HCT116 (cell line): Measurements from ENCODE around the gene CD83. TPM values are rescaled to one million over a fixed set of nuclear protein-coding genes. Genes with fewer than 3 reads are reported as not detected.

Experiments
- ATAC-seq: fragments of 200-7000 bp; cut with Tn5 transposase; 2 replicates; pipeline ENCODE4 v1.9.1; 2020; ENCODE audit warnings: mild to moderate bottlenecking, moderate library complexity
- BruUV-seq: library from RNA; stranded (reverse); fragments of 400-500 nt; replicated peaks from 2 replicates; lab custom pipeline; 2021; lab: Mats Ljungman, UMichigan
- CTCF ChIA-PET: fragments of 300-600 bp; sonication (Branson Sonifier 250); formaldehyde crosslinking; loops from one replicate; lab custom pipeline; 2021; ENCODE audit warnings: antibody characterized with exemption; lab: Charles Lee
- POLR2A ChIA-PET: fragments of 300-600, 350-600 bp; sonication (Branson Sonifier 250); formaldehyde crosslinking; loops from one replicate; lab custom pipeline; 2021; ENCODE audit warnings: antibody characterized with exemption; lab: Charles Lee
- RAD21 ChIA-PET, 2 experiments: fragments of 300-600 bp; sonication (Branson Sonifier 250); formaldehyde crosslinking; loops; one replicate each; lab custom pipeline; 2023; ENCODE audit warnings: low total read pairs in 2 of 2; ENCODE audit not compliant: uncharacterized antibody in 2 of 2, unreplicated experiment in 2 of 2, low non-redundant PET in 1 of 2; lab: Charles Lee
- DNase-seq: peaks from one replicate; pipeline ENCODE4 v3.0.0-alpha.2; 2010; ENCODE audit warnings: low read depth, low spot score
- H2AFZ ChIP-seq: fragments of 200-600 bp; shearing (Covaris generic), sonication (generic); 2 replicates; pipeline ENCODE4 v1.6.1; 2017; ENCODE audit warnings: low read depth, mixed run types, mixed read lengths, antibody characterized with exemption, low read length; ENCODE audit not compliant: poor library complexity, severe bottlenecking
- H3K27ac ChIP-seq: 2 replicates; pipeline ENCODE4 v1.5.1; 2012; ENCODE audit warnings: low read depth, low read length
- H3K27me3 ChIP-seq: fragments of 200-600 bp; sonication (generic); 2 replicates; pipeline ENCODE4 v1.6.1; 2016; ENCODE audit warnings: mixed run types, low read length, mixed read lengths; ENCODE audit not compliant: insufficient read depth
- H3K36me3 ChIP-seq, 2 experiments: fragments of 200-500 bp in 1 of 2; fragments of 200-600 bp in 1 of 2; sonication (Bioruptor generic) in 1 of 2; sonication (generic) in 1 of 2; 2 replicates each; pipeline versions ENCODE4 v1.5.1 to v1.6.1; 2014 to 2016; ENCODE audit warnings: low read length in 2 of 2, inconsistent platforms in 1 of 2, mixed read lengths in 1 of 2, mixed run types in 1 of 2; ENCODE audit not compliant: insufficient read depth in 2 of 2, control insufficient read depth in 1 of 2
- H3K4me1 ChIP-seq, 2 experiments: fragments of 200-600 bp in 1 of 2; sonication (generic) in 1 of 2; 2 replicates each; pipeline versions ENCODE4 v1.5.1 to v1.6.1; 2012 to 2017; ENCODE audit warnings: low read length in 2 of 2, inconsistent platforms in 1 of 2, mild to moderate bottlenecking in 1 of 2, mixed read lengths in 1 of 2, mixed run types in 1 of 2, moderate library complexity in 1 of 2; ENCODE audit not compliant: insufficient read depth in 2 of 2, control insufficient read depth in 1 of 2
- H3K4me2 ChIP-seq: fragments of 200-600 bp; sonication (generic); 2 replicates; pipeline ENCODE4 v1.6.1; 2017; ENCODE audit warnings: mixed run types, low read length, mixed read lengths
- H3K4me3 ChIP-seq, 2 experiments: fragments of 200-600 bp in 1 of 2; sonication (generic) in 1 of 2; replicated peaks in 1 of 2; 2 replicates each; pipeline ENCODE4 v1.5.1; 2011 to 2016; ENCODE audit warnings: low read length in 2 of 2, control low read depth in 1 of 2, low read depth in 1 of 2, mild to moderate bottlenecking in 1 of 2, mixed read lengths in 1 of 2, mixed run types in 1 of 2
- H3K79me2 ChIP-seq: fragments of 200-600 bp; sonication (generic); 2 replicates; pipeline ENCODE4 v1.6.1; 2017; ENCODE audit warnings: mild to moderate bottlenecking, mixed run types, low read length, moderate library complexity, mixed read lengths; ENCODE audit not compliant: insufficient read depth
- H3K9ac ChIP-seq: fragments of 200-600 bp; sonication (generic); 2 replicates; pipeline ENCODE4 v1.6.1; 2016; ENCODE audit warnings: low read length, mixed read lengths
- H3K9me2 ChIP-seq: fragments of 200-600 bp; sonication (generic), shearing (Covaris generic); 2 replicates; pipeline ENCODE4 v1.6.1; 2017; ENCODE audit warnings: mixed run types, mild to moderate bottlenecking, moderate library complexity; ENCODE audit not compliant: insufficient read depth
- H3K9me3 ChIP-seq, 2 experiments: fragments of 200-500 bp in 1 of 2; fragments of 200-600 bp in 1 of 2; sonication (Bioruptor generic) in 1 of 2; sonication (generic) in 1 of 2; 2 replicates each; pipeline ENCODE4 v1.6.1; 2014 to 2017; ENCODE audit warnings: low read length in 2 of 2, mixed read lengths in 2 of 2, inconsistent platforms in 1 of 2, low read depth in 1 of 2, mild to moderate bottlenecking in 1 of 2, mixed run types in 1 of 2, moderate library complexity in 1 of 2; ENCODE audit not compliant: control insufficient read depth in 1 of 2, insufficient read depth in 1 of 2
- H4K20me1 ChIP-seq: fragments of 200-600 bp; sonication (generic), shearing (Covaris generic); 2 replicates; pipeline ENCODE4 v1.6.1; 2017; ENCODE audit warnings: mixed run types, mild to moderate bottlenecking, moderate library complexity; ENCODE audit not compliant: insufficient read depth
- CBX3 ChIP-seq: IDR thresholded peaks from 2 replicates; pipeline ENCODE4 v1.6.1; 2012; ENCODE audit warnings: low read depth
- CEBPB ChIP-seq: IDR thresholded peaks from 2 replicates; pipeline ENCODE4 v1.6.1; 2012; ENCODE audit warnings: low read depth
- EGR1 ChIP-seq: IDR thresholded peaks from 2 replicates; pipeline ENCODE4 v1.6.1; 2012; ENCODE audit warnings: low read depth
- EZH2 ChIP-seq: fragments of 200-600 bp; sonication (generic); IDR thresholded peaks from 2 replicates; pipeline ENCODE4 v1.6.1; 2017; ENCODE audit warnings: antibody characterized with exemption, mixed run types
- FOSL1 ChIP-seq: IDR thresholded peaks from 2 replicates; pipeline ENCODE4 v1.6.1; 2012; ENCODE audit warnings: low read depth
- JUND ChIP-seq: IDR thresholded peaks from 2 replicates; pipeline ENCODE4 v1.6.1; 2012
- POLR2AphosphoS5 ChIP-seq: IDR thresholded peaks from 2 replicates; pipeline ENCODE4 v1.6.1; 2011; ENCODE audit warnings: mild to moderate bottlenecking, low read depth, low read length, moderate library complexity
- RAD21 ChIP-seq: IDR thresholded peaks from 2 replicates; pipeline ENCODE4 v1.6.1; 2012; ENCODE audit warnings: low read depth, mild to moderate bottlenecking
- SIN3A ChIP-seq: IDR thresholded peaks from 2 replicates; pipeline ENCODE4 v1.6.1; 2012; ENCODE audit warnings: low read depth
- SRF ChIP-seq: IDR thresholded peaks from 2 replicates; pipeline ENCODE4 v1.6.1; 2012; ENCODE audit warnings: low read depth
- TCF7L2 ChIP-seq: IDR thresholded peaks from 2 replicates; pipeline ENCODE4 v1.7.0; 2011; ENCODE audit warnings: borderline replicate concordance, inconsistent platforms; ENCODE audit not compliant: insufficient read depth, insufficient read length; ENCODE audit errors: extremely low read depth
- YY1 ChIP-seq: IDR thresholded peaks from 2 replicates; pipeline ENCODE4 v1.6.1; 2011; ENCODE audit warnings: low read length, low read depth, moderate library complexity, mild to moderate bottlenecking; ENCODE audit not compliant: insufficient replicate concordance; ENCODE audit errors: extremely low read depth
- intact Hi-C: fragments of 100-400 bp; cut with micrococcal nuclease; formaldehyde crosslinking; loops from 2 replicates; pipeline ENCODE4 v1.10.0; 2022
- total RNA-seq: library from RNA; stranded (reverse); gene quantifications from one replicate; pipeline ENCODE4 v1.2.1, GENCODE V29; 2021; ENCODE audit not compliant: unreplicated experiment
- TF ChIP-seq, protein P1 (sequence below): IDR thresholded peaks from 2 replicates; pipeline ENCODE4 v1.6.1; 2012
- TF ChIP-seq, protein P2 (sequence below): IDR thresholded peaks from 2 replicates; pipeline ENCODE4 v1.6.1; 2012
- TF ChIP-seq, protein P3 (sequence below), 3 experiments: fragments of 200-600 bp in 1 of 3; sonication (generic) in 1 of 3; IDR thresholded peaks in 2 of 3; conservative IDR thresholded peaks in 1 of 3; 2 replicates each; pipeline ENCODE4 v1.5.1; 2012 to 2017; ENCODE audit warnings: low read depth in 2 of 3, low read length in 2 of 3, antibody characterized with exemption in 1 of 3, borderline replicate concordance in 1 of 3, control low read depth in 1 of 3, mild to moderate bottlenecking in 1 of 3, mixed read lengths in 1 of 3, mixed run types in 1 of 3, moderate library complexity in 1 of 3; ENCODE audit not compliant: insufficient read depth in 1 of 3
- TF ChIP-seq, protein P4 (sequence below): IDR thresholded peaks from 2 replicates; pipeline ENCODE4 v1.6.1; 2012; ENCODE audit warnings: low read depth

Gene CD83
- total RNA-seq, 1 experiment from 2014 or later: 6.0 TPM

DNA sequence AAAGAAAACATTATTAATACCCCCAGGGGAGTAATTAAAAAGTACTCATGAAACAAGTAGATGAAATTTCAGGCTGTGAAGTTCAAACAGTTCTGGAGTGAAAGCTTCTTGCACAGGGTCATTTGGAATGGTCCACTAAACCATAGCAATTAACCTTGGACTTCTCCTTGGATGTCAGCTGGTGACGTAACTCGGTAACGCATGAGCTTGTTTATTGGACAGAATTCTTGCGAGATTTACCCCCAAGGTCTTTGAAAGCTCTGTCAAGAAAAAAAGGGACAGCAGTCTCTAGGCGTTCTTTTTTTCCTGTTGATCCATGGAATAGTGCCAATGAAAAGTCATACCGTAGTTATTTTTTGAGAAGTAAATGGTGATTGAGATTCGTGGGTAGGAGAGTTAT is 2.2 kb downstream of the CD83 start:
- Histone ChIP-seq H3K4me3 (no peak overlapping the region), H3K4me2 (no peak overlapping the region), H3K27ac (no peak overlapping the region), H4K20me1 (no peaks in the 10 kb centered on the region), H3K9me2 (no peaks in the 10 kb centered on the region), H3K4me1 (peaks cover 5 to 19% of the 10 kb centered on the region in 2 experiments; a peak in 3 of 4 replicates), H3K79me2 (no peaks in the 10 kb centered on the region), H3K36me3 (no peaks in the 10 kb centered on the region), H3K9ac (no peak overlapping the region), H3K27me3 (no peaks in the 10 kb centered on the region), H3K9me3 (no peaks in the 10 kb centered on the region), H2AFZ (no peak overlapping the region)
- ChIA-PET RAD21 (no interaction called here), CTCF (no interaction called here), POLR2A (no interaction called here)
- DNase-seq (no peak), ATAC-seq (no peak)
- intact Hi-C loops: loop anchor here (10.0 kb wide), 1 partner anchor 1505 kb away; no protein-coding TSS in a partner anchor
- TF ChIP-seq YY1: no peak
- no TSS peak for BruUV-seq

GRCh38 chr6:14120546-14120945 is 3.0 kb downstream of the CD83 start:
- intact Hi-C loops: loop anchor here (10.0 kb wide), 1 partner anchor 1504 kb away; no protein-coding TSS in a partner anchor
- no peaks in the 10 kb centered on the region for H3K9me2 ChIP-seq
- DNase-seq (no peak), ATAC-seq (no peak)
- no peak overlapping the region for H3K4me3 ChIP-seq
- H3K4me2 ChIP-seq: no peak overlapping the region
- POLR2A ChIA-PET: no interaction called here
- H3K27ac ChIP-seq: no peak overlapping the region
- RAD21 ChIA-PET: no interaction called here
- TF ChIP-seq JUND (no peak), FOSL1 (no peak), CEBPB (no peak), SIN3A (no peak), TCF7L2 (no peak), SRF (no peak), CBX3 (no peak), RAD21 (no peak), EGR1 (no peak), POLR2AphosphoS5 (no peak), EZH2 (no peak)
- TF ChIP-seq, protein P1, sequence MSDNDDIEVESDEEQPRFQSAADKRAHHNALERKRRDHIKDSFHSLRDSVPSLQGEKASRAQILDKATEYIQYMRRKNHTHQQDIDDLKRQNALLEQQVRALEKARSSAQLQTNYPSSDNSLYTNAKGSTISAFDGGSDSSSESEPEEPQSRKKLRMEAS: no peak
- TF ChIP-seq, protein P2, sequence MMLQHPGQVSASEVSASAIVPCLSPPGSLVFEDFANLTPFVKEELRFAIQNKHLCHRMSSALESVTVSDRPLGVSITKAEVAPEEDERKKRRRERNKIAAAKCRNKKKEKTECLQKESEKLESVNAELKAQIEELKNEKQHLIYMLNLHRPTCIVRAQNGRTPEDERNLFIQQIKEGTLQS: no peak
- TF ChIP-seq, protein P3, sequence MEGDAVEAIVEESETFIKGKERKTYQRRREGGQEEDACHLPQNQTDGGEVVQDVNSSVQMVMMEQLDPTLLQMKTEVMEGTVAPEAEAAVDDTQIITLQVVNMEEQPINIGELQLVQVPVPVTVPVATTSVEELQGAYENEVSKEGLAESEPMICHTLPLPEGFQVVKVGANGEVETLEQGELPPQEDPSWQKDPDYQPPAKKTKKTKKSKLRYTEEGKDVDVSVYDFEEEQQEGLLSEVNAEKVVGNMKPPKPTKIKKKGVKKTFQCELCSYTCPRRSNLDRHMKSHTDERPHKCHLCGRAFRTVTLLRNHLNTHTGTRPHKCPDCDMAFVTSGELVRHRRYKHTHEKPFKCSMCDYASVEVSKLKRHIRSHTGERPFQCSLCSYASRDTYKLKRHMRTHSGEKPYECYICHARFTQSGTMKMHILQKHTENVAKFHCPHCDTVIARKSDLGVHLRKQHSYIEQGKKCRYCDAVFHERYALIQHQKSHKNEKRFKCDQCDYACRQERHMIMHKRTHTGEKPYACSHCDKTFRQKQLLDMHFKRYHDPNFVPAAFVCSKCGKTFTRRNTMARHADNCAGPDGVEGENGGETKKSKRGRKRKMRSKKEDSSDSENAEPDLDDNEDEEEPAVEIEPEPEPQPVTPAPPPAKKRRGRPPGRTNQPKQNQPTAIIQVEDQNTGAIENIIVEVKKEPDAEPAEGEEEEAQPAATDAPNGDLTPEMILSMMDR (IDR thresholded peaks at IDR 0.05 in 2 of 3, conservative IDR thresholded peaks at IDR 0.05 in 1 of 3; ENCODE audit: borderline replicate concordance in 1 of 3, insufficient read depth in 1 of 3, low read depth in 2 of 3, low read length in 2 of 3): no peak
- TF ChIP-seq, protein P4, sequence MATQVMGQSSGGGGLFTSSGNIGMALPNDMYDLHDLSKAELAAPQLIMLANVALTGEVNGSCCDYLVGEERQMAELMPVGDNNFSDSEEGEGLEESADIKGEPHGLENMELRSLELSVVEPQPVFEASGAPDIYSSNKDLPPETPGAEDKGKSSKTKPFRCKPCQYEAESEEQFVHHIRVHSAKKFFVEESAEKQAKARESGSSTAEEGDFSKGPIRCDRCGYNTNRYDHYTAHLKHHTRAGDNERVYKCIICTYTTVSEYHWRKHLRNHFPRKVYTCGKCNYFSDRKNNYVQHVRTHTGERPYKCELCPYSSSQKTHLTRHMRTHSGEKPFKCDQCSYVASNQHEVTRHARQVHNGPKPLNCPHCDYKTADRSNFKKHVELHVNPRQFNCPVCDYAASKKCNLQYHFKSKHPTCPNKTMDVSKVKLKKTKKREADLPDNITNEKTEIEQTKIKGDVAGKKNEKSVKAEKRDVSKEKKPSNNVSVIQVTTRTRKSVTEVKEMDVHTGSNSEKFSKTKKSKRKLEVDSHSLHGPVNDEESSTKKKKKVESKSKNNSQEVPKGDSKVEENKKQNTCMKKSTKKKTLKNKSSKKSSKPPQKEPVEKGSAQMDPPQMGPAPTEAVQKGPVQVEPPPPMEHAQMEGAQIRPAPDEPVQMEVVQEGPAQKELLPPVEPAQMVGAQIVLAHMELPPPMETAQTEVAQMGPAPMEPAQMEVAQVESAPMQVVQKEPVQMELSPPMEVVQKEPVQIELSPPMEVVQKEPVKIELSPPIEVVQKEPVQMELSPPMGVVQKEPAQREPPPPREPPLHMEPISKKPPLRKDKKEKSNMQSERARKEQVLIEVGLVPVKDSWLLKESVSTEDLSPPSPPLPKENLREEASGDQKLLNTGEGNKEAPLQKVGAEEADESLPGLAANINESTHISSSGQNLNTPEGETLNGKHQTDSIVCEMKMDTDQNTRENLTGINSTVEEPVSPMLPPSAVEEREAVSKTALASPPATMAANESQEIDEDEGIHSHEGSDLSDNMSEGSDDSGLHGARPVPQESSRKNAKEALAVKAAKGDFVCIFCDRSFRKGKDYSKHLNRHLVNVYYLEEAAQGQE: no peak
- no peaks in the 10 kb centered on the region for H4K20me1 ChIP-seq
- no peaks in the 10 kb centered on the region for H3K36me3 ChIP-seq
- H3K79me2 ChIP-seq: no peaks in the 10 kb centered on the region
- no TSS peak for BruUV-seq
- CTCF ChIA-PET: no interaction called here
- no peak overlapping the region for H2AFZ ChIP-seq
- peaks cover 5 to 19% of the 10 kb centered on the region in 2 experiments; a peak in 3 of 4 replicates for H3K4me1 ChIP-seq
- no peak overlapping the region for H3K9ac ChIP-seq
- H3K9me3 ChIP-seq: no peaks in the 10 kb centered on the region
- H3K27me3 ChIP-seq: no peaks in the 10 kb centered on the region
